Activated CD4-positive, alpha-beta T cell treated with anti-CD3 and anti-CD28 coated beads, Interleukin-2, amount 50 U/mL, for 48 hours (primary cell): ENCODE measurements around the gene CRABP2.

Source experiments
- DNase-seq, 2 experiments: peaks; one replicate each; pipeline ENCODE4 v3.0.0-alpha.2; 2020

The CRABP2 gene

DNA sequence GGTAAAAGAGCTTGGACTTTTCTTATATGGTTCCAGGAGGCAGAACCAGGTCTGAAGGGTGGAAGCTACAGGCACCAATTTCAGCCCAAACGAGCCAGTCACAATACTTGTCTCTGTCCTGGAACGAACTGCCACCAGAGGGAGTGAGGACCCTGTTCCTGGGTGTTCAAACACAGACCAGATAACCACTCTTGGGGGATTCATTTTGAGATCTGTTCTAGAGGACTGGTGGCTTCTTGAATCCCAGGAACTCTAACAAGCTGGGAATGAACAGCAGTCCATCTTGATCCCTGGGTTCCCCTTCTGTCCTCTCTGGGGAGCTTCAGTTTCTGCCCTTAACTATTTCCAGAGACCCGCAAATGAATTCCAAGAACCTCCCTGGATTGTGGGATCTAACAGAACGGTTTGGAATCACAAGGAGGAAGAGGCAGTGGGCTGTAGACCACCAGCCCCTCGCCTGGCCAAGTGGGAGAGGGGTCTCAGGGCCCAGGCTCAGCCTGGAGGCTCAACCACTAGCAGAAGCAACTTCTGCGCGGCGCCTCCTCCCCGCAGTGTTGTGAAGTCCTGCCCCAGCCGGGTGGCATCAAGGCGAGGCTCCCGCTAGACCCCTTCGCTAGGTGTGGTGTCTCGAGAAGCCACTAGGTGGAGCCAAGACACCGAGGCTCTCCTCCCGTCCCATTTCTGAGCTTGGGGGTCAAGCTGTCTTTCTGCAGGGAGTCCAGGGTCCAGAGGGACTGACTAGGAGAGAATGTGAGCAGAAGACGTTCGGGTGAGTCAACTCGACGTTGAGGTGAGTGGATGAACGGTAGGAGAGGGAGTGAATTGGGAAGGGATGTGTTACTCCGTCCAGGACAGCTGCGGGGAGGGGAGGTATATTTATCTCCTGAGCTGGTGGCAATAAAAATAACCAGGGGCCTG, 16.1 kb downstream of the CRABP2 start:
- peak; percentile 75 to 85 for DNase-seq

GRCh38 chr1:156684227-156684782, 21.1 kb downstream of the CRABP2 start:
- DNase-seq: peak; percentile 41 to 57

DNA sequence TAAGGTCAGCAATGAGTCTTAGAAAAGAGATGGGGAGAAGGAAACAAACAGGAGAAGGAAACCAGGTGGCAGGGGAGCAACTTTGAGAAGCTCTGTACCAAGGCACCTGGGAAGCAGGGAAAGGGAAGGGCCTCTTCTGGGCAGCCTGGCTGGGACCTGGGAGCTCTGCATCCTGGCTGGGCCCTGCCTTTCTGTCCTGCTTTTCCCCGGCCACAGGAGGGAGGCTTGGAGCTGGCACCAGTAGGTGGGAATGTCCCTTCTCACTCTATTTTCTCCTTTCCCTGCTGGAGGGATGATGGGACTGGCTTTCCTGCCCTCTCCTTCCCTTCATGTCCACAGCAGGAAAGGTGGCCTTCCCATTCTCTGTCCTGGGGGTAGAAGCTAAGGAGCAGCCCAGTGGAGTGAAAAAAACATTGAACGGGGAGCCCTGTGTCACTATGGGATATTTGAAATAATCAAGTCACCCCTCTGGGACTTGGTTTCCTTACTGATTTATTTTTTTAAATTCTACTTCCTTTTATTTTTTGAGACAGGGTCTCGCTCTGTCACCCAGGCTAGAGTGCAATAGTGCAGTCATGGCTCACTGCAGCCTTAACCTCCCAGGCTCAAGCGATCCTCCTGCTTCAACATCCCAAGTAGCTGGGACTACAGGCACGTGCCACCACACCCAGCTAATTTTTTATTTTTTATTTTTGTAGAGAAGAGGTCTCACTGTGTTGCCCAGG, 23.1 kb downstream of the CRABP2 start:
- DNase-seq: no peak

GRCh38 chr1:156681196-156681960, 24.0 kb downstream of the CRABP2 start:
- DNase-seq: no peak

GRCh38 chr1:156680056-156680455, 25.3 kb downstream of the CRABP2 start:
- no peak for DNase-seq

DNA sequence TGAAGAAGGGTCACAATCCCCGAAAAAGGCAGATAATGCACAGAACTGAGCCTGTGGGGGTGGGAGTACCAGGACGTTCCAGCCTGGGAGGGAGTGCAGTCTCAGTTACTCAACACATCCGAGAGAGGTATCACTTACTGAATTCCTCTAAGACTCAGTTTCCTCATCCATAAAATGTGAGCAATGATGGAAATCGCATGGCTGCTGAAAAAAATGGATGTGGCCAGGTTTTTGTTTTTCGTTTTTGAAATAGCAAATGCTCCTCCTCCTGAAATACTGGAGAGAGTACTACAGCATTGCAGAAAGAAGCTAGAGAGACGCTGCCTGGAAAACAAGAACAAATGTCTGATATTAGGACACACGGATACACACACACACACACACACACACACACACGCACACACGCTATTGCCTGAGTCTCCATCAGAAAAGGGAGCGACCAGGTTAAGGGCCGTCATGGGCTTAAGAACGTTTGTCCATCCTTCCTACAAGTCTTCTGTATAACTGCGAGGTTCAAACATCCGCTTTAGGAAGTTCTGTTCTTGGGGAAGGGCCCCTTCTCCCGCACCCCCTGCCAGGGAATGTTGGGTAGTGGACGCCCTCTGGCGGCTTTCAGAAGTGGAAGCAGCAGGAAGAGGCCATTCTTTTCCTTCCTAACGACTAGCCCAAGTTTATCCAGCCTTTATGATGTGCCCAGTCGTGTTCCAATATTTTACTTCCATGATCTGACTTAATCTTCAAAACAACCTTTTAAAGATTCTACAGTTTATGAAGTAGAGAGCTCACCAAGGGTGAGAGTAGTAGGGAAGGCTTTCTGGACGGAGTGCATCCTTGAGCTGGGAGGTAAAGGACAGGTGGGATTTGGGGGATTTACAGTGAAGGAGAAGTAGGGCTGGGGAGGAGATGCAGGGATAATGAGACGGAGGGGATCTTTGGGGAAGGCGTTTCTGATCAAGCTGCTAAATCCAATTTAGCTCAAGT, 27.5 kb downstream of the CRABP2 start:
- DNase-seq: peak; percentile 30 to 39

- no peak for DNase-seq
These were observed 28.4 kb downstream of the CRABP2 start, which contains the start of gene NES for GRCh38 chr1:156676820-156677615. TSS of gene NES (minus strand) at chr1:156677407. CDS start at chr1:156677264, 143 bp downstream.

DNA sequence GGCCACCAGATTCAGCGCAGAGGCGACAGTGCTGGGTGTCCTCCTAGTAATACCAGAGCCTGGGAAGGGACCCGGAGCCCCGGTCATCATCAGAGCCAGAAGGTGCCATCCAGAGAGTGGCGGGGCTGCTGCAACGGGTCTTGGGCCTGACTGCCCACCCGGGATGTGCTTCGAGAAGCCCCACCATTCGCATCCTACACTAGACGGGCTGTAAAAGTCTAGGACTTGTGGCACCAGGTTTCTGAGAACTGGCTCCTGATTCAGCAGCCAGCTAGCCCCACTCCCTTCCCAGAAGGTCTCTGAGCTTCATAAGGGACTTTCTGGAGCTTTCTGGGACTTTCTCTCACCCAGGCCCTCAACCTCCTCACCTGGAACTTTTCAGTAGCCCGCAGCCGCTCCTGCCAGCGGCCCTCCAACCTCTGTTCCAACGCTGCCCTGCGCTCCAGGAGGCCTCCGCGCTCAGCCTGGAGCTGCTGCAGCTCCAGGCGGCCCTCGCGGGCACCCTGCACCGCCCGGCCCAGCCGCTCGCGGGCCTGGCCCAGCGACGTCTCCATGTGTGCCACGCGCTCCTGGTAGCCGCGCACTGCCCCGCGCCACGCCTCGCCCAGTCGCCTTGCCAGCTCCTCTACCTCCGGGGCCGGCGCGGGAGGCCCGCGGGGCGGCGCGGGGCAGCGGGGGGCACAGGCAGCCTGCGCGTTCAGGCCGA, 29.1 kb downstream of the CRABP2 start:
- DNase-seq: no peak

GRCh38 chr1:156675210-156676113, 29.9 kb downstream of the CRABP2 start:
- DNase-seq: no peak

- no peak for DNase-seq
These were observed 31.8 kb downstream of the CRABP2 start for GRCh38 chr1:156673387-156674121.

DNA sequence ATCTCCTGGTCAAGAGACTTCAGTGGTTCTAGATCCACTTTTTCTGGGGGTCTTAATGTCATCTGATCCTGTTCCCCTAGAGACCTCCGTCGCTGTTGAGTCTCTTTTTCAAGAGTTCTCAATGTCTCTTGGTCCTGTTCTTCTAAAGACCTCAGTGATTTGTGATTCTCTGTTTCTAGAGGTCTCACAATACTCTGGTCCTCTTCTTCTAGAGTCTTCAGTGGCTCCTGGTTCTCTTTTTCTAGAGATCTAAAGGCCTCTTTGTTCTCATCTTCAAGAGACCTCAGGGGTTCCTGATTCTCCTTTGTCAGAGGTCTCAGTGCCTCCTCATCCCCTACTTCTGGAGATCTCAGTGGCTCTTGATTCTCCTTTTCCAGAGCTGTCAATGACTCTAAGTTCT, 33.6 kb downstream of the CRABP2 start:
- DNase-seq: no peak

- no peak for DNase-seq
These were observed 34.6 kb downstream of the CRABP2 start for GRCh38 chr1:156670791-156671190.

- DNase-seq: no peak
These were observed 35.0 kb downstream of the CRABP2 start for GRCh38 chr1:156670359-156670758.

- no peak for DNase-seq
These were observed 35.6 kb downstream of the CRABP2 start for GRCh38 chr1:156669794-156670193.

DNA sequence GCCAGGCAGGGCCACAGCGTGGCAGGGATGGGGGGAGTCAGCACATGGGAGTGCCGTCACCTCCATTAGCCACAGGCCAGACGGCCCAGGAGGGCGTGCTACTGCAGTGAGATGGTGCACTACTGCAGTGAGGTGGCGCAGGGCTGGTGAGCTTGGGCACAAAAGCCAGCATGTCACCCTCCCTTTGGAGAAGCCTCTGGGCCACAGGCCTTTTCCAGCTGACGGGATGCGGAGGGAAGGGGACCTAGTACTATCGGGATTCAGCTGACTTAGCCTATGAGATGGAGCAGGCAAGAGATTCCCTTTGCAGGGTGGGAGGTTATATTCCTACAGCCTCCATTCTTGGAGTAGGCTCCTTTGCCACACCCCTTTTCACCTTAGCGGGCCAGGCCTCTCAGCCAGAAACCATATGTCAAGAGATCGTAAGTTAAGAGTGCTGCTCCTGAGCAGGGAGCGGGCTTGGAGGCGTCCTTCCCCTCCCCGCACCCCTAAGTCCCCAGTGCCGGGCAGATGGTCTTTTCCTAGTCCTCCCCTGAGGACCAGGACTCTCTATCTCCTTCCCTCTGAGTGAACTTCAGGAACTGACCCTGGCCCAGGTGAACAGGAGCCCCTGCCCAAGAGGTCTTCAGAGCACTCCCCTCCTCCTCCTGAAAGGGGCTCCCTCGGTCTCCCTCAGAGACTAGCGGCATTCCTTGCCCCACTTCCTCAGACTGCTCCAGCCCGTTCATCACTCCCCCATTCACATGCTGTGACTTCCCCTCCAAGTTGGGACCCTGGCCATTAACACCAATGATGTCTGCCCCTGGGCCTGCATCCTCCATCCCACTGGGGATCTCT, 36.4 kb downstream of the CRABP2 start:
- no peak for DNase-seq

GRCh38 chr1:156667968-156668709, 37.2 kb downstream of the CRABP2 start:
- no peak for DNase-seq

DNA sequence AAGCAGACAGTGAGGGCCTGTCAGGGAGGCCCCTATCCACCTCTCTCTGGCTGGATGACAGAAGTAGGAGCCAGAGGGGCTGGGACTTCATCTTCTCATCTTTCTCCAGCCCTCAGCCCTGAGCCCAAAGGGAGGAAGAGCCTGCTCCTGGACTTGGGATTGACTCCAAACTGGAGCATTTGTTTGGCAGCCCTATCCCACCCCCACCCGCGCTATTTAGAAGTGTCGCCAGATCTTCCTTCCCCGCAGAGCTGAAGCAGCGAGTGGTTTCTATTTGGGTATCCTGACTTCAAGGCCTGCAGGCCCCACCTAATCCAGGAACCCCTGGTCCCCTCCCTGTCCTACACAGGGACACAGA, 37.8 kb downstream of the CRABP2 start:
- no peak for DNase-seq
